Measurements from ENCODE around the gene IL31.

The IL31 gene

DNA sequence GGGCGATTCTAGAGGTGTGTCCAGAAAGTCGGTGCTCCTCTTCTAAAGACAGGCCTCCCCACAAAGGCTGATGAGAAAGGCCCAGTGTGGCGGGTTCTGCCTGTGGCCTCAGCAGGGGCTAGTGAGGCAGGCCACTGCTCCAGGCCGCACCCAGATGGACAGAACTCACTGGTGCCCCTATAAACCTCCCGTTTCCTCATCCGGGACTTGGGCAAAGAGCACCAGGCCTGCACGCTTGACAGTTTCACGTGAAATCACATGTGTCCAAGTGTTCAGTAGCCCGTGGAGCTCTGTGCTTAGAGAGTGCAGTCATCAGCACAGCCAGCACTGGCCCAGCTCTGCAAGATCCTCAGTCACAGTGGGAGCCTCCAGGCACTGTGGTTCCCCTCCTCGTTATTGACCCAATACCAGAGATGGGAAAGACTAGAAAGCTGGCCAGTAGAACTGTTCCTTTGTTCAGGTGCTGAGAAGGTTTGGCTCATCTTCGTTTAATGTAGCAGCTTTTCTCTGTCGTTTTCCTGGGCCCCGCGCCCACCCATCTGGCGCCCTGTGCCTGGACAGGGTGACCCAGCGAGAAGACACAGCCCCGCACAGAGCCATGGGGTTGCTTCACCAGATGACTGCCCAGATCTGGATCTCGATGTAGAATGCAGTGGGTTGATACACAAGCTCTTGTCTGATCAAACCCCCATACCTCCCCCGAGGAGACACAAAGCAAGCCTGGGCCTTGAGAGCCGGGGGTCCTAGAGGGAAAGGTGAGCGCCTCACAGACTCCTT lies 26.3 kb downstream of the IL31 start:
- Histone ChIP-seq H3K27ac (ENCODE audit: low read length) (no peak overlapping the region), H3K79me2 (ENCODE audit: insufficient read depth, low read length) (no peaks in the 10 kb centered on the region), H3K27me3 (ENCODE audit: insufficient read depth, low read length, poor library complexity) (no peaks in the 10 kb centered on the region), H3K9ac (ENCODE audit: low read depth, low read length) (no peak overlapping the region), H3K9me3 (ENCODE audit: insufficient read depth, low read length, severe bottlenecking) (no peaks in the 10 kb centered on the region), H2AFZ (ENCODE audit: low read depth, low read length) (no peak overlapping the region), H4K20me1 (ENCODE audit: insufficient read depth, low read length) (no peaks in the 10 kb centered on the region), H3K36me3 (ENCODE audit: insufficient read depth, low read length) (peaks cover 1% of the 10 kb centered on the region), H3K4me2 (ENCODE audit: insufficient read depth, low read length) (no peak overlapping the region), H3K4me1 (ENCODE audit: insufficient read depth, low read length) (no peaks in the 10 kb centered on the region), H3K4me3 (ENCODE audit: low read depth in 1 of 2, low read length in 2 of 2) (no peak overlapping the region)
- ATAC-seq (ENCODE audit: insufficient read depth, low read depth) (peak; percentile 18; the same call in 1 of the 3 replicates), DNase-seq (no peak)
- TF ChIP-seq, protein P1, sequence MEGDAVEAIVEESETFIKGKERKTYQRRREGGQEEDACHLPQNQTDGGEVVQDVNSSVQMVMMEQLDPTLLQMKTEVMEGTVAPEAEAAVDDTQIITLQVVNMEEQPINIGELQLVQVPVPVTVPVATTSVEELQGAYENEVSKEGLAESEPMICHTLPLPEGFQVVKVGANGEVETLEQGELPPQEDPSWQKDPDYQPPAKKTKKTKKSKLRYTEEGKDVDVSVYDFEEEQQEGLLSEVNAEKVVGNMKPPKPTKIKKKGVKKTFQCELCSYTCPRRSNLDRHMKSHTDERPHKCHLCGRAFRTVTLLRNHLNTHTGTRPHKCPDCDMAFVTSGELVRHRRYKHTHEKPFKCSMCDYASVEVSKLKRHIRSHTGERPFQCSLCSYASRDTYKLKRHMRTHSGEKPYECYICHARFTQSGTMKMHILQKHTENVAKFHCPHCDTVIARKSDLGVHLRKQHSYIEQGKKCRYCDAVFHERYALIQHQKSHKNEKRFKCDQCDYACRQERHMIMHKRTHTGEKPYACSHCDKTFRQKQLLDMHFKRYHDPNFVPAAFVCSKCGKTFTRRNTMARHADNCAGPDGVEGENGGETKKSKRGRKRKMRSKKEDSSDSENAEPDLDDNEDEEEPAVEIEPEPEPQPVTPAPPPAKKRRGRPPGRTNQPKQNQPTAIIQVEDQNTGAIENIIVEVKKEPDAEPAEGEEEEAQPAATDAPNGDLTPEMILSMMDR (IDR thresholded peaks at IDR 0.05; ENCODE audit: borderline replicate concordance, extremely low read depth, low read length, poor library complexity, severe bottlenecking) = no peak
- no peak for TF ChIP-seq EZH2 (IDR thresholded peaks at IDR 0.05; ENCODE audit: borderline replicate concordance, low read depth, low read length, severe bottlenecking)

DNA sequence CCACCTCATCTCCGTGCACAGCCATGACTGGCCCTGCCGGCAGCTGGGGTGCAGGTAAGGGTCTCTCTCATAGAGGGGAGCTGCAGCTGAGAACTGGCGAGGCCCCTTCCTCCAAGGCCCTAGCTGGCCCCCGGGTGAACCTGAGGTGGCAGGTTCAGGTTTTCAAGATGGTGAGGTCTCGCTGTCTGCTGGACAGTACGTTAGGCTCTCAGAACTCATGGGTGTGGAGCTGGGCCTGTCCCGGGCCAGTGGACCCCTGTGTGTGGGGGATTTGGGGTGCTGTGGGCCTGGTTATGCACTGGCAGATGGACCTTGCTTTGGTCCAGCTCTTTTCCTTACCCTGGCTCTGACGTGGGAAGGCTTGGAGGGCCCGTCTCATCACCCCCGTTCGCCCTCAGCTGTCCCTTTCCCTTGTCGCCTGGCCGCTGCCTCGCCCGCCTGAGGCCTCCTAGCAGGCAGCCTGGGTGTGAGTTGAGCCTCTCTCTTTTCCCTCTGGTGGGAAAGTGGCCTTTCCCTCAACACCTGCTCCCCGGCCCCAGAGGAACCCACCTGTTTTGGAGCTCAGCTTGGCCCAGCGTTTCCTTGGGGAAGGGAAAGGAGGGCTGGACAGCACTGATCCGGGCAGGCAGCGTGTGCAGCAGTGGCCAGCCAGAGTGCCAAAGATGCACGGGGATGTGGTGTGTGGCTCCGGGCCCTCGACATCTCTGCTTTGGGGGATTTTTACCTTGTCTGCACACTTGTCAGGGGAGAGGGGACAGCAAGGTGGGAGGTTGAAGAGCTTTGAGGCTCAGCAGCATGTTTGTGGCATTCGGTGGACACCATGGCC lies 28.3 kb downstream of the IL31 start:
- H3K36me3 ChIP-seq (ENCODE audit: insufficient read depth, low read length) = peaks cover 21% of the 10 kb centered on the region
- DNase-seq = no peak
- no peak overlapping the region for H3K27ac ChIP-seq (ENCODE audit: low read length)
- H3K27me3 ChIP-seq (ENCODE audit: insufficient read depth, low read length, poor library complexity) = no peaks in the 10 kb centered on the region
- H3K4me3 ChIP-seq (ENCODE audit: low read depth in 1 of 2, low read length in 2 of 2) = no peak overlapping the region
- H3K4me1 ChIP-seq (ENCODE audit: insufficient read depth, low read length) = no peaks in the 10 kb centered on the region
- TF ChIP-seq EZH2 (IDR thresholded peaks at IDR 0.05; ENCODE audit: borderline replicate concordance, low read depth, low read length, severe bottlenecking) = no peak
- TF ChIP-seq, protein P1 (IDR thresholded peaks at IDR 0.05; ENCODE audit: borderline replicate concordance, extremely low read depth, low read length, poor library complexity, severe bottlenecking) = no peak
- peaks cover 3% of the 10 kb centered on the region; the same call in 1 of the 2 replicates for H4K20me1 ChIP-seq (ENCODE audit: insufficient read depth, low read length)
- ATAC-seq (ENCODE audit: insufficient read depth, low read depth) = no peak
- H2AFZ ChIP-seq (ENCODE audit: low read depth, low read length) = no peak overlapping the region
- H3K79me2 ChIP-seq (ENCODE audit: insufficient read depth, low read length) = no peaks in the 10 kb centered on the region
- H3K4me2 ChIP-seq (ENCODE audit: insufficient read depth, low read length) = no peak overlapping the region
- no peak overlapping the region for H3K9ac ChIP-seq (ENCODE audit: low read depth, low read length)
- H3K9me3 ChIP-seq (ENCODE audit: insufficient read depth, low read length, severe bottlenecking) = no peaks in the 10 kb centered on the region

DNA sequence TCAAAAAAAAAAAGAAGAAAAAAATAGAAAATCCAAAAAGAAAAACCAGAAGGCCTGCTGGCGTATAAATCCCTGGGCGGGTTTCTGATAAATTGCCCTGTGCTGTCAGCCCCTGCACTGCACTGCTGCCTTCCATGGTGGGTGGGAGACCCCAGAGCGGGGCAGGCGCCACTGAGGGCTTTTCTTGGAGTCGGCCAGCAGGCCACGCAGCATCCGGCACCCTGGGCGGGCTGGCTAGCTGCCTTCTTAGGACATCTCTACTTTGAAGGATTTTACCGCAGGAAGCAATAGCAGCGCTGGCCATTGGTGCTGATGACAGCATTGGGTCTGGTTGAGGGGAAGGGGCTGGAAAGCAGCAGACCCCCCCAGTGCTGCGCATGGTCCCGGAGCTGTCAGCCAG lies 29.1 kb downstream of the IL31 start:
- no peak overlapping the region for H3K27ac ChIP-seq (ENCODE audit: low read length)
- H3K9ac ChIP-seq (ENCODE audit: low read depth, low read length) = no peak overlapping the region
- no peak for ATAC-seq (ENCODE audit: insufficient read depth, low read depth)
- no peak overlapping the region for H3K4me2 ChIP-seq (ENCODE audit: insufficient read depth, low read length)
- TF ChIP-seq EZH2 (IDR thresholded peaks at IDR 0.05; ENCODE audit: borderline replicate concordance, low read depth, low read length, severe bottlenecking) = no peak
- TF ChIP-seq, protein P1 (IDR thresholded peaks at IDR 0.05; ENCODE audit: borderline replicate concordance, extremely low read depth, low read length, poor library complexity, severe bottlenecking) = no peak
- no peak overlapping the region for H2AFZ ChIP-seq (ENCODE audit: low read depth, low read length)
- no peaks in the 10 kb centered on the region for H3K4me1 ChIP-seq (ENCODE audit: insufficient read depth, low read length)
- H3K36me3 ChIP-seq (ENCODE audit: insufficient read depth, low read length) = peaks cover 25% of the 10 kb centered on the region
- peaks cover 3% of the 10 kb centered on the region; the same call in 1 of the 2 replicates for H4K20me1 ChIP-seq (ENCODE audit: insufficient read depth, low read length)
- H3K79me2 ChIP-seq (ENCODE audit: insufficient read depth, low read length) = no peaks in the 10 kb centered on the region
- no peaks in the 10 kb centered on the region for H3K9me3 ChIP-seq (ENCODE audit: insufficient read depth, low read length, severe bottlenecking)
- no peaks in the 10 kb centered on the region for H3K27me3 ChIP-seq (ENCODE audit: insufficient read depth, low read length, poor library complexity)
- no peak overlapping the region for H3K4me3 ChIP-seq (ENCODE audit: low read depth in 1 of 2, low read length in 2 of 2)
- no peak for DNase-seq
